Keratinocyte (primary cell): ENCODE measurements around the gene SLC16A7.

Experiments used
- EZH2 ChIP-seq: IDR thresholded peaks from one replicate; pipeline ENCODE4 v1.6.1; 2012; ENCODE audit warnings: inconsistent platforms, mild to moderate bottlenecking, low read length, moderate library complexity
- TF ChIP-seq, protein P1 (sequence below), 3 experiments: IDR thresholded peaks in 1 of 3; conservative IDR thresholded peaks in 1 of 3; optimal IDR thresholded peaks in 1 of 3; 2 replicates in 2 of 3; 3 replicates in 1 of 3; pipeline versions ENCODE3 to v1.5.1; 2011; ENCODE audit warnings: low read length in 3 of 3, mild to moderate bottlenecking in 3 of 3, moderate library complexity in 2 of 3, control low read depth in 1 of 3, inconsistent platforms in 1 of 3; ENCODE audit not compliant: insufficient read depth in 2 of 3; ENCODE audit errors: extremely low read depth in 1 of 3

DNA sequence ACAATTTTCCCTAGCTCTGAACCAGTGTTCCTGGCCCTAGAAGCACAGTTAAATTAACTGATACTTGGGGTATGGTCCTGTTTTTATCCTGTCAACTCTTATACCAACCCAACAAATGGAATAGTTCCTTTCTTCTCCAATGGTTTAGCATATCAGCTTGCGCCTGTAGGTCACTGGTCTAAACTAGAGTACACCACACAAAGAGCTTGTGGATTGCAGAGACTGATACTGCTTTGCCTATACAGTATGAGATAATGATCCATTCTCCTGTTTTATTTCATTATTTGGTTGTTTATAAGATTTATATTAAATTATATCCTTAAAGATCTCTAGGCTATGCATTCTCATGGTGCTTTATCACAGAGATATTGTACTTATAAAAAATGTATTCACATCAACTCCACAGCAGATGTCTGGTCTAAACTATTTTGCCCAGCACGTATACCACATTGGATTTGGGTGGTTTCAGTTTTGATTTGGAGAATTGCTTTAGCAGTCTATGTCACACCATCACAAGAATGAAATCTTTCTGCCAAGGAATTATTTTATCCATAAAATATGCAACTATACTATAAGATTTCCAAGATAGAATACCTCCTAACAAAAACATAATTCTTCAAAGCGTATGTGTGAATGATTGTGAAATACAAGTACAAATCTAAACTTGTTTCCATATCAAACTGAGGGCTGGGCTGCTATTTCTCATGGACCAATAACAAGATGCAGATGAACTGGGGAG lies 142.1 kb downstream of the SLC16A7 start:
- no peak for TF ChIP-seq EZH2
- TF ChIP-seq, protein P1, sequence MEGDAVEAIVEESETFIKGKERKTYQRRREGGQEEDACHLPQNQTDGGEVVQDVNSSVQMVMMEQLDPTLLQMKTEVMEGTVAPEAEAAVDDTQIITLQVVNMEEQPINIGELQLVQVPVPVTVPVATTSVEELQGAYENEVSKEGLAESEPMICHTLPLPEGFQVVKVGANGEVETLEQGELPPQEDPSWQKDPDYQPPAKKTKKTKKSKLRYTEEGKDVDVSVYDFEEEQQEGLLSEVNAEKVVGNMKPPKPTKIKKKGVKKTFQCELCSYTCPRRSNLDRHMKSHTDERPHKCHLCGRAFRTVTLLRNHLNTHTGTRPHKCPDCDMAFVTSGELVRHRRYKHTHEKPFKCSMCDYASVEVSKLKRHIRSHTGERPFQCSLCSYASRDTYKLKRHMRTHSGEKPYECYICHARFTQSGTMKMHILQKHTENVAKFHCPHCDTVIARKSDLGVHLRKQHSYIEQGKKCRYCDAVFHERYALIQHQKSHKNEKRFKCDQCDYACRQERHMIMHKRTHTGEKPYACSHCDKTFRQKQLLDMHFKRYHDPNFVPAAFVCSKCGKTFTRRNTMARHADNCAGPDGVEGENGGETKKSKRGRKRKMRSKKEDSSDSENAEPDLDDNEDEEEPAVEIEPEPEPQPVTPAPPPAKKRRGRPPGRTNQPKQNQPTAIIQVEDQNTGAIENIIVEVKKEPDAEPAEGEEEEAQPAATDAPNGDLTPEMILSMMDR (optimal IDR thresholded peaks at IDR 0.05 in 1 of 3, IDR thresholded peaks at IDR 0.05 in 1 of 3, conservative IDR thresholded peaks at IDR 0.05 in 1 of 3; ENCODE audit: extremely low read depth in 1 of 3, insufficient read depth in 2 of 3, low read length in 3 of 3) = no peak
